OCI-M2 (cell line): Measurements from ENCODE around the gene ADAMTSL5.

Source experiments
- DNase-seq: peaks from one replicate; lab custom pipeline; 2025; ENCODE audit not compliant: unreplicated experiment; lab: John Stamatoyannopoulos, UW

Gene ADAMTSL5

DNA sequence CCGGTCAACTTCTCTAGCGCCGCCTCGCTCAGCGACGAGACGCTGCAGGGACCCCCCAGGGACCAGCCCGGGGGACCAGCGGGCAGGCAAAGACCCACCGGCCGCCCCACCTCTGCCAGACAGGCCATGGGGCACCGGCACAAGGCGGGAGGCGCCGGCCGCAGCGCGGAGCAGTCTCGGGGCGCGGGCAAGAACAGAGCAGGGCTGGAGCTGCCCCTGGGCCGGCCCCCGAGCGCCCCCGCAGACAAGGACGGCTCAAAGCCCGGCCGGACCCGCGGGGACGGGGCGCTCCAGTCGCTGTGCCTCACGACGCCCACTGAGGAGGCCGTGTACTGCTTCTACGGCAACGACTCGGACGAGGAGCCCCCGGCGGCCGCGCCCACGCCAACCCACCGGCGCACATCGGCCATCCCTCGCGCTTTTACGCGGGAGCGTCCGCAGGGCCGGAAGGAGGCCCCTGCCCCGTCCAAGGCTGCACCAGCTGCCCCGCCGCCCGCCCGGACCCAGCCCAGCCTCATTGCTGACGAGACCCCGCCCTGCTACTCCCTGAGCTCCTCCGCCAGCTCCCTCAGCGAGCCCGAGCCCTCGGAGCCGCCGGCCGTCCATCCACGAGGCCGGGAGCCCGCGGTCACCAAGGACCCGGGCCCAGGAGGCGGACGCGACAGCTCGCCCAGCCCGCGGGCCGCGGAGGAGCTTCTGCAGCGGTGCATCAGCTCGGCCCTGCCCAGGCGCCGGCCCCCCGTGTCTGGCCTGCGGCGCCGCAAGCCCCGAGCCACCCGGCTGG is 45.1 kb downstream of the ADAMTSL5 start:
- no peak for DNase-seq

DNA sequence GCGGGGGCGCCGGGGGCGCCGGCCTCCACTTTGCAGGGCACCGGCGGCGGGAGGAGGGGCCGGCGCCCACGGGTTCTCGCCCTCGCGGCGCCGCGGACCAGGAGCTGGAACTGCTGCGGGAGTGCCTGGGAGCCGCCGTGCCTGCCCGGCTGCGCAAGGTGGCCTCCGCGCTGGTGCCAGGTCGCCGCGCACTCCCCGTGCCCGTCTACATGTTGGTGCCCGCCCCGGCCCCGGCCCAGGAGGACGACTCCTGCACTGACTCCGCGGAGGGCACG is 45.7 kb downstream of the ADAMTSL5 start:
- DNase-seq = no peak

DNA sequence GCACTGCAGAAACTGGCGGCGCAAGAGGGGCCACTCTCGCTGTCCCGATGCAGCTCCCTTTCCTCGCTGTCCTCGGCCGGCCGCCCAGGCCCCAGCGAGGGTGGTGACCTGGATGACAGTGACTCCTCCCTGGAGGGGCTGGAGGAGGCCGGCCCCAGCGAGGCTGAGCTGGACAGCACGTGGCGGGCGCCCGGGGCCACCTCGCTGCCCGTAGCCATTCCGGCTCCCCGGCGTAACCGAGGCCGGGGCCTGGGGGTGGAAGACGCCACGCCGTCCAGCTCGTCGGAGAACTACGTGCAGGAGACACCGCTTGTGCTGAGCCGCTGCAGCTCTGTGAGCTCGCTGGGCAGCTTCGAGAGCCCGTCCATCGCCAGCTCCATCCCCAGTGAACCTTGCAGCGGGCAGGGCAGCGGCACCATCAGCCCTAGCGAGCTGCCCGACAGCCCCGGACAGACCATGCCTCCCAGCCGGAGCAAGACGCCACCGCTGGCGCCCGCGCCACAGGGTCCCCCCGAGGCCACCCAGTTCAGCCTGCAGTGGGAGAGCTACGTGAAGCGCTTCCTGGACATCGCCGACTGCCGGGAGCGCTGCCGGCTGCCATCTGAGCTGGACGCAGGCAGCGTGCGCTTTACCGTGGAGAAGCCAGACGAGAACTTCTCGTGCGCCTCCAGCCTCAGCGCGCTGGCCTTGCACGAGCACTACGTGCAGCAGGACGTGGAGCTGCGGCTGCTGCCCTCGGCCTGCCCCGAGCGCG is 46.2 kb downstream of the ADAMTSL5 start:
- DNase-seq = no peak

DNA sequence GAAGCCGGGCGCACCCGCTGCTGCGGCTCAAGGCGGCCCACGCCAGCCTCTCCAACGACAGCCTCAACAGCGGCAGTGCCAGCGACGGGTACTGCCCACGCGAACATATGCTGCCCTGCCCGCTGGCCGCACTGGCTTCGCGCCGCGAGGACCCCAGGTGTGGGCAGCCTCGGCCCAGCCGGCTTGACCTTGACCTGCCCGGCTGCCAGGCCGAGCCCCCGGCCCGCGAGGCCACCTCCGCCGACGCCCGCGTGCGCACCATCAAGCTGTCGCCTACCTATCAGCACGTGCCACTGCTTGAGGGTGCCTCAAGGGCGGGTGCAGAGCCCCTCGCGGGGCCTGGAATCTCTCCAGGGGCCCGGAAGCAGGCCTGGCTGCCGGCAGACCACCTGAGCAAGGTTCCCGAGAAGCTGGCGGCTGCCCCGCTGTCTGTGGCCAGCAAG is 46.8 kb downstream of the ADAMTSL5 start:
- DNase-seq = no peak

DNA sequence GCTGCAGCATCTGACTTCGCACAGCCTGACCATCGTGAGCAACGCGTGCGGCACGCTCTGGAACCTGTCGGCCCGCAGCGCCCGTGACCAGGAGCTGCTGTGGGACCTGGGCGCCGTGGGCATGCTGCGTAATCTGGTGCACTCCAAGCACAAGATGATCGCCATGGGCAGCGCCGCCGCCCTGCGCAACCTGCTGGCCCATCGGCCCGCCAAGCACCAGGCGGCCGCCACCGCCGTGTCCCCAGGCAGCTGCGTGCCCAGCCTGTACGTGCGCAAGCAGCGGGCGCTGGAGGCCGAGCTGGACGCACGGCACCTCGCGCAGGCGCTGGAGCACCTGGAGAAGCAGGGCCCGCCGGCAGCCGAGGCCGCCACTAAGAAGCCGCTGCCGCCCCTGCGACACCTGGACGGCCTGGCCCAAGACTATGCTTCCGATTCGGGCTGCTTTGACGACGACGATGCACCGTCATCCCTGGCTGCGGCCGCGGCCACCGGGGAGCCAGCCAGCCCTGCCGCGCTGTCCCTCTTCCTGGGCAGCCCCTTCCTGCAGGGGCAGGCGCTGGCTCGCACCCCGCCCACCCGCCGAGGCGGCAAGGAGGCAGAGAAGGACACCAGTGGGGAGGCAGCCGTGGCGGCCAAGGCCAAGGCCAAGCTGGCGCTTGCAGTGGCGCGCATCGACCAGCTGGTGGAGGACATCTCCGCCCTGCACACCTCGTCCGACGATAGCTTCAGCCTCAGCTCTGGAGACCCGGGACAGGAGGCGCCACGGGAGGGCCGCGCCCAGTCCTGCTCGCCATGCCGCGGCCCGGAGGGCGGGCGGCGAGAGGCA is 47.4 kb downstream of the ADAMTSL5 start:
- no peak for DNase-seq

DNA sequence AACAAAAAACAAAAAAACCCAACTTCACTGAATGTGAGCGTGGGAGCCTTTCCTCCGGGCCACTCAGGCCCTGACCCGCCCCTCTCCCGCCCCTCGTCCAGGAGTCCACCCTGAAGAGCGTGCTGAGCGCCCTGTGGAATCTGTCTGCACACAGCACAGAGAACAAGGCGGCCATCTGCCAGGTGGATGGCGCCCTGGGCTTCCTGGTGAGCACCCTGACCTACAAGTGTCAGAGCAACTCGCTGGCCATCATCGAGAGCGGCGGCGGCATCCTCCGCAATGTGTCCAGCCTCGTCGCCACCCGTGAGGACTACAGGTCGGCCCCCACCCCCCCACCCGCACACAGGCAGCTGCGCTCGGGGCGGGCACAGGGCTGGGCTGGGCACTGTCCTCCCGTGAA is 51.0 kb downstream of the ADAMTSL5 start:
- no peak for DNase-seq

DNA sequence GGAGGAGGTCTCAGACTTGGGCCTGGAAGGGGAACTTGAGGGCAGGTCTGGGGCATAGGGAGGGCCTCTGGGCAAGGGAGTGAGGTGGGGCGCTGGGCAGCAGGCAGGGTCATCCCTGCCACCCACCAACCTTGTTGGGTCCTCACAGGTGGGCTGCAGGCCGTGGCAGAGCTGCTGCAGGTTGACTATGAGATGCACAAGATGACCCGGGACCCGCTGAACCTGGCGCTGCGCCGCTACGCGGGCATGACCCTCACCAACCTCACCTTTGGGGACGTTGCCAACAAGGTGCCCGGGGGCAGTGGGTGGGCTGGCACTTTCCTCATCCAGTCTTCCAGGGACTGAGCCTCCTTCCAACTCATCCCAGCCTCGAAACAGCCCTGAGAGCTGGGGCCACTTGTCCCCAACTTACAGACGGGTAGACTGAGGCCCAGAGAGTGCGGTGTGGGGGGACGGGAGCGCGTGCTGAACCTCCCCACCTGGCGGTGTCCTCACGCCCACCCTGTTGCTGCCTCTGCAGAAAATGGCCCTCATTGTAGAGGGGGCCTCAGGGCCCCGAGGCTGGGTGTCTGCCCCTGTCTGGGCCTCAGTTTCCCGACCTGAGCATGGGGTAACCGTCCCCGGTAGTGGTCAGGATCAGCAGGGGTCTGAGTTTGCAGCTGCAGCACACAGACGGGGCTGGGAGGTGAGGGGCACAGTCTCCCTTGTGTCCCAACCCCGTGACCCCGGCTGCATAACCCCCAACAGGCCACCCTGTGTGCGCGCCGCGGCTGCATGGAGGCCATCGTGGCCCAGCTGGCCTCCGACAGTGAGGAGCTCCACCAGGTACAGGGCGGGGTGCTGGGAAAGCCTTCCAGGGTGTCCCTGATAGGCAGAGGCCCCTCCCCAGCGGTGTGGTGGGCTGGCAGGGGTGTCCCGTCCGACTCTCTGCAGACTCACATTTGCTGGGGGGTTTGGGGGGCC is 52.5 kb downstream of the ADAMTSL5 start:
- no peak for DNase-seq

DNA sequence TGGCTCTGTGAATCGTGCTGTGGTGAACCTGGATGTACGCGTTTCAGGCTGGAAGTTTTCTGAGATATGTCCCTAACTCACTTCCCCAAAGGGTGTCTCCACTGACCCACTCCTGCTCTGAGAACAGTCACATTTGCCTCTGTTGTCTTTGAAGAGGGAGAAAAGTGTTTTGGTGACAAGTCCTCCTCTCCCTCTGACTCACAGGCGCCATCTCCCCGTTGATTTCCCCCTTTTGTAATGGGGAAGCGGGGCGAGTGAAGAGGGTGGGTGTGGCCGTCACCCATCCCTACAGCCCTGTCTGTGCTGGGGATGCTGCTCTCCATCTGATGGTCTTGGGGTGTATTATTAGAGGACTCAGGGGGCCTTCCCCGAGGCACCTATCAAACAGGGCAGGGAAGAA is 53.3 kb downstream of the ADAMTSL5 start:
- DNase-seq = no peak

DNA sequence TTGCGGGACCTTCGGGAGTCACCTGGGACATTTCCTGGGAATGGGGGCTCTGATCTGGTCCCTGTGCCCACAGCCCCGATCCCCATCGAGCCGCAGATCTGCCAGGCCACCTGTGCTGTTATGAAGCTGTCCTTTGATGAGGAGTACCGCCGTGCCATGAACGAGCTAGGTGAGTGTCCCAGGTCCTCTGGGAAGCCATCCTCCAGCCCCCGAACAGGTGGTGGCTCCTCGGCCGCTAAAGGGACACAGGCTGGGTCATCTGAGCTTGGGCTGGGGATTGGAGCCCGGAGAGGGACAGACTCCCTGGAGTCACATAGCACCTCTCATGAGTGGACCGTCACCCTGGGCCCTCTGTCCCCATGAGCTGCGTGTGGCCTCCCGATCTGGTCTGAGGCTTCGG is 54.9 kb downstream of the ADAMTSL5 start:
- no peak for DNase-seq

DNA sequence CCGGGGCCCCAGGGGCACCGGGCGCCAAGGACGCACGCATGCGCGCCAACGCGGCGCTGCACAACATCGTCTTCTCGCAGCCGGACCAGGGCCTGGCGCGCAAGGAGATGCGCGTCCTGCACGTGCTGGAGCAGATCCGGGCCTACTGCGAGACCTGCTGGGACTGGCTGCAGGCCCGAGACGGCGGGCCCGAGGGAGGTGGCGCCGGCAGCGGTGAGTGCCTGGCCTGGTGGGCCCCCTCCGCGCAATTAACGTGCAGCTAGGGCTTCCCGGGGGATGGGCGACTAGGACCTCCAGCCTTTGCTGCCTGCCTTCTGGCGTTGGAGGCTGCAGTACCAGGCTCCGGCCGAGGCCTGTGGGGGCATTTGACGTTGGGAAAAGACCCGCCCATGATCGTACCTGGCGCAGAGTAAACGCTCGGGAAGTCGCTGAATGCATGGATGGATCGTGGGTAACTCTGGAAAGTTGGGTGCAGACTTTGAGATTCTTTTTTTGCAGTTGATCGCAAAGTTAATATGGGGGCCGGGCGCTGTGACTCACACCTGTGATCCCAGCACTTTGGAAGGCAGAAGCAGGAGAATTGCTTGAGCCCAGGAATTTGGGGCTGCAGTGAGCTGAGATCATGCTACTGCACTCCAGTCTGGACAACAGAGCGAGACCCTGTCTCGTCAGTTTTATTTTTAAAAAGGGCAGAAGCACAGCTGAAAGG is 55.6 kb downstream of the ADAMTSL5 start:
- no peak for DNase-seq

DNA sequence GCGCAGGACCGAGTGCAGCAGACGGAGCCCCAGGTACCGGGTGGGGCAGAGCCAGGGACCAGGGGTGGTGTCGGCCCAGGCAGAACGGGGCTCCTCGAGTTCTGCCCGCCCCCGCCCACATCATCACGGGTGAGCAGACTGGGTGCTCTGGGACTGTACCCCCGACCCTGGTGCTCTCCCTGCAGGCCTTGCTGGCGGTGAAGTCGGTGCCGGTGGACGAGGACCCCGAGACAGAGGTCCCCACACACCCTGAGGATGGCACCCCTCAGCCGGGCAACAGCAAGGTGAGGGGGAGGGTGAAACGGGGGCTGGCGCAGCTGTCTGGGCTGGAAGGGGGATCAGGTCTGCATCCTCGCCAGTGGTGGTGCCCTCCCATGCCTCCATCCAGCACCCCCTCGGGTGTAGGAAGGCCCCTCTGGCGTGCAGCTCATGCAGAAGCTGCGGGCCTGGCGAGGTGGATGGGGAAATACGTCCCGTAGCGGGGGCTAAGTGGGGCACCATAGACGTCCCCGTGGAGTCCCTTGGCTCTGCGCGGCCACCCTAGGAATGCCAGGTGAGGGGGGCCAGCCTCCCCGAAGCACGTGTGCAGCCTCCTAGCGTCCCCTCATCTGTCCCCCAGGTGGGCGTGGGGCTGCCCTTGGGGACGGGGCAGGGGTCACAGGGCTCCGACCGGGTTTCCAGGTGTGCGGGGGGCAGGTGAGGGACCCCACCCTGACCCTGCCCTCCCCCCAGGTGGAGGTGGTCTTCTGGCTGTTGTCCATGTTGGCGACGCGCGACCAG is 56.5 kb downstream of the ADAMTSL5 start:
- DNase-seq = no peak

DNA sequence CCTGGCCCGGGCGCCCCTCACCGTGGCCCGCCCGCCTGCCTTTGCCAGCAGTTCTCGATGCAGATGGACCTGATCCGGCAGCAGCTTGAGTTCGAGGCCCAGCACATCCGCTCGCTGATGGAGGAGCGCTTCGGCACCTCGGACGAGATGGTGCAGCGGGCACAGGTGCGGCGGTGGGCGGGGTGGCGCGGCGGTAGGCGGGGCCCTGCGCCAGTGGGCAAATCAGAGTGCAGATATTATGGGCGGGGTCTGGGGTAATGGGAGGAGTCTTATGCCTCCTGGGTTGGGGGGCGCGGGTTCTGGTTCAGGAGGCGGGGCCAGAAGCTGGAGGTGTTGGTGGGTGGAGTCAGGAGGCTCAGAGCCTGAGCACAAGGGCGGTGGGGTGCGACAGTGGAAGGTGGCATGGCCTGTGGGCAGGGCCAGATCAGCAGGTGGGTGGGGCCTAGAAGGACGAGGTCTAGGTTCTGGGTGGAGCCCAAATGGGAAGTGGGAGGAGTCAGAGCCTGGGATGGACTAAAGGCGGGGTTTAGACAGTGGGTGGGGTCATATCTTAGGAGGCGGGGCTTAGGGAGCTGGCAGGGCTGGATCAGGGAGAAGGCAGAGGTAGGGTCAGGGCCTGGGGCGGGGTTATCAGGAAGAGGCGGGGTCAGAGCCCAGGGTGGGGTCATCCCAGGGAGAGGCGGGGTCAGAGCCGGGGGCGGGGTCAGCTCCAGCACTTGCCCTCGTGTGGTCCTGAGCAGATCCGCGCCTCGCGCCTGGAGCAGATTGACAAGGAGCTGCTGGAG is 57.3 kb downstream of the ADAMTSL5 start:
- no peak for DNase-seq
